ENCODE measurements around the gene SLC1A1.
"Not testable (repeated sequence)": the region's sequence is repeated elsewhere in the genome, so short reads cannot be mapped to it uniquely, and the experiment has no call there.

Gene SLC1A1

DNA sequence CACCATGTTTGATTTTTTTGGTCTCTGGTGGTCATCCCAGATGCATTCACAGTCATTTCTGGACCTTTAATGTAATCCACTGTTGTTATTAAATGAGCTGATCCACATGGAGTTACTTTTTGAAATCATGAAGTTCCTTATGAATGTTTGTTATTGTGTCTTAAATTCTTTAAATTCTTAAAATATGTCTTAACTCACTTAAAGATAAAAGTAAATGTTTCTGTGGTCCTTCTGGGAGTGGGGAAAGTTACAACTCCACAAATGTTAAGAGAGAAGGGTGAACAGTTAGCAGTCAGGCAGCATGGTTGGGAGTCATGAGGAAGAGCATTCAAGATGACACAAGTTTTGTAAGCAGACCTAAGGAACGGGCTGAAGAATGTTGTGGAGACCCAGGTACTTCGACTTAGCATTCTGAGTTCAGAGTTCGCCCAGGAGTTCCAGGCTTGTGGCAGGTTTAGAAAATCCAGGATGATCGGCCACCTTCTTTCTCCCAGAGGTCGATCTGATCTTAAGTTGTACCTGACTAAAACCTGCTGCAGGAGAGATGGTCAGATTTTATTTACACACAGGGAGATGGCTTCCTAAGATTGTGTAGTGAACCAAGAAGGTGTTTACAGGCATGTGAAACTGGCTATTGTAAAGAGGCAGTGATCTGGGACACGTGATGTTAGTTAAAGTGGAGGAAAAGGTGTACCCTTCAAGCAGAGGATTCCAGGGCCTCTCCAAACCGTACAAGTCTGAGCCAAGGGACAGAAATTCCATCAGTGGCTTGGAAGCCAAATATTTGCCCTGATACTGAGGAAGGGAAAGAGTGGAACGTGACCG, 17.2 kb downstream of the SLC1A1 start:
- no peak for DNase-seq

DNA sequence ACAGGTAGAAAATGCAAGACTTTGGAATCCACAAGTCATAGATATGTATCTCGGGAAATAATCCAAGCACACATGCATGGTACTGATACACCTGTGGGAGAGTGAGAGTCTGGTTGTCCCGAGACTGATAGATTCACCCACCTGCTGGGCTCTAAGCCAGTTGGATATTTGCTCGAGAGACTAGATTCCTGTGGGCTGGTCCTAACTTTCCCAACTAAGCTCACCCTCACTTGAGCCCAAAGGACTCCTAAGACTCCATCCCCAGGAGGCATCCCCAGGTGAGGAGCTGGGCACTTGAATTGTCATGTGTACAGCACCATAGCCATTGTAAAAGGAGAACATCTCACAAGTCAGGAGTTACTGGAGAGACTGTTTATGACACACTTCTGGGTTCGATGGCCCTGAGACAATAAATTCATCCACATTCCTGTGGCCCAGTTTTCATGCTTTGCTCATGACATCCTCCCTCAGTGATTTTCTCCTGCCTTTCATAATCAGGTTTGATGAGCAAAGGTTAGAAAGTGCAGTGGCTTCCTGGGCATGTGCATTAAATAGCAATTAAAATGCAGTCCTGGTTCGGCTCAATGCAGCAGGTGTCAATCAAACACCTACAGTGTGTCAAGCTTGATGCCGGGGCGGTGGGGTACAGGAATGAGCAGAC, 18.1 kb downstream of the SLC1A1 start:
- no peak for DNase-seq

DNA sequence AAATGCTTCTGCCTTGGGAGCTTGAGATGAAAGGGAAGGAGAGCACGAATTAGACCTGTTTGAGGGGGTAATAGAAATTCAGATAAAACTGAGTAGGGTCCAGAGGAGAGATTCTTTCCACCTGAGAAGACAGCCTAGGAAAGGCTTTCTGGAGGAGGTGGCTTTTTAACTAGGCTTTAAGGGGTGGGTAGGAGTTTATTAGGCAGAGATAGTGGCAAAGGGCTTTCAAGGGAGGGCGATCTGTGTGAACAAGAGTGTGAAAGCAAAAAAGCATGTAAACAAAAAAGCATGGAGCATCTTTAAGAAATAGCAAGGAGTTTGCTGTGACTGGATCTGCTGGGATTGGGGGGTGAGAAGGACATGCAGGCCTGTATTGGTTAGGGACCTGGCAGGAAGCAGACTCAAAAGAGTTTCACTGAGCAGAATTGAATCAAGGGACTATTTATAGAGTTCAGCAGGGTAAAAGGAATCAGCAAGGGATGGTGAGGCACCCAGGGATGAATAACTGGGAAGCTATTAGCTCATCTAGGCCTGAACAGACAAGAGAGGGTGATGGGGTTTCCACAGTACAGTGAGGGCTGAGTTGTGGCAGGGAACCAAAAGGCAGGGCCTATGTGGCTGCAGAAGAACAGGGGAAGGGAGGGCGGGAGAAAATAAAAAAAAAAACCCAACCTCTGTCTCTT, 18.8 kb downstream of the SLC1A1 start:
- no peak for DNase-seq

DNA sequence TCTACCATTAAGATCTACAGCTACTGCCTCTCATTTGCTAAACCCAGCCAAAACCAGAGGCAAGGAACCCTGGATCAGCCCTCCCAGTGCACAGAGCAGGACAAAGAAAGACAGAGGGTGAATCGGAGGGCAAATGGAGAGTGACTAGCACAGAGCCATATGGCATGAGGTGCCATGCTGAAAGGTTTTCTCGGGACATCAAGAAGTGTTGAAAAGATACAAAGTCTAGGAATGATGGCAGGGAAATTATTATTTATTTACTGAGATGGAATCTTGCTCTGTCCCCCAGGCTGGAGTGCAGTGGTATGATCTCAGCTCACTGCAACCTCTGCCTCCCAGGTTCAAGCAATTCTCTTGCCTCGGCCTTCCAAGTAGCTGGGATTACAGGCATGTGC, 19.3 kb downstream of the SLC1A1 start:
- DNase-seq = no peak

DNA sequence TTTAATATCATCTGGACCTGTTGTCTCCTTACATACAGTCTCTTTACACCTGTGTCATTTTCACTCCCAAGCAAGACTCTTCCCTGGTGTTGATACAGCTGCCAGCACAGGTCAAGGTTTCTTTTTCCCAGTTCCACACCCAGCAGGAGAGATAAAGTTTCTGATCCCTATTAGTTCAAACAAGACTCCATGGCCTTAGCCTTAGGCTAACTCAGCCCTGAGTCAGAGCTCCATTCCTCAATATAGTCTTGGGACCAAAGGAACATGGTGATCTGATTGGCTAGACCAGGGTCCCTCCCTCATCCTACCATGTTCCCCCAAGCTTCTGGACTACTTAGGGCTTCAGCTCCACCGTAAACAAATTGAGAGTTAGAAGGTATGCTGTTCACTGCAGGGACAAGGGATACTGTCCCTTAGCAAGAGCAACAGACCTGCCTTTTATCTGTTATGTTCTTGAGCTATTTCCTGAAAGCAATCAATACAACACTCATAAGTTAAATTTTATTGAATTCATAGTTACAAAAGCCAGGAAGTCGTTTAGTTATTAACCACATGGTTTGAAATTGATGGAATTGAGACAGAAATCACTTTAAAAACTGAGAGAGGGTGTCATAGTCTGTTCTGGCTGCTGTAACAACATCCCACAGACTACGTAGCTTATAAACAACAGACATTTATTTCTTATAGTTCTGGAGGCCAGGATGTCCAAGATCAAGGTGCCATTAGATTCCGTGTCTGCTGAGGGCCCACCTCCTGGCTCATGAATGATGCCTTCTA, 20.5 kb downstream of the SLC1A1 start:
- DNase-seq = no peak

DNA sequence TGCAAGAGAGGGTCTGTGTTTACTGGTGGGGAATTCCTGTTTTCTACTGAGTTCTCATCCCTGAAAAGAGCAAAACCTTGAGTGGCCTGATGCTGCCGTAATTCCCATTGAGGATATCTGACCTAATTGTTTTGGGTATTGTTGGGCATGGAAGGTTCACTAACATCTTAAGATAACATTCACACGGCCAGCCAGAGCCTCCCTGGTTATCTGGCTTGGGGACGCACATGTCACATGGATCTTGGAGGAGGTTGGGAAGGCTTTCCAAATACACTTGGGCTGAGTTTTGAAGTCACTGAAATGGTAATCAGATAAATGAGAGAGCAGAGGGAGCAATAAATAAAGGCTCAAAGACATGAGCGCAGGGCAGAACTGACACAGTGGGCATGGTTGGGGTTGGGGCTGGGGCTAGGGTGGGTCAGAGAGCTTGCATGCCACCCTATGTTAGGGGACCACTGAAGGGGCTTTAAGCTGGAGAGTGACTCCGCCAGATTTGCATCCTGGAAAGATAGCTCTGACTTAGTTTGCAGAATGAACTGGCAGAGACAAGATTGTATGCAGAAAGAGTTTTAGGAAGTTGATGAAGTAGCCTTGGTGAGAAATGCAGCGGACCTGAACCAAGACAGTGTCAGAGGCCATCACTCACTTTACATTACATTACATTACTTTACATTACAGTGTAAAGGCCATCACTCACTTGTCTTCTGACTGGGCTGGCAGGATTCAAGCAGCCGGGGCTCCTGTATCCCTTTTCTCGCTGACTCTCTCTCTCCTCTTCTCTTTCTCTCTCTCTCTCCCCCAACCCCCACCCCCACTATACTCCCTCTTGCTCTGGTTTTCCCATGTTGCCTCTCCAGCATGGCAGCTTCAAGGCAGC, 24.2 kb downstream of the SLC1A1 start:
- DNase-seq = no peak

DNA sequence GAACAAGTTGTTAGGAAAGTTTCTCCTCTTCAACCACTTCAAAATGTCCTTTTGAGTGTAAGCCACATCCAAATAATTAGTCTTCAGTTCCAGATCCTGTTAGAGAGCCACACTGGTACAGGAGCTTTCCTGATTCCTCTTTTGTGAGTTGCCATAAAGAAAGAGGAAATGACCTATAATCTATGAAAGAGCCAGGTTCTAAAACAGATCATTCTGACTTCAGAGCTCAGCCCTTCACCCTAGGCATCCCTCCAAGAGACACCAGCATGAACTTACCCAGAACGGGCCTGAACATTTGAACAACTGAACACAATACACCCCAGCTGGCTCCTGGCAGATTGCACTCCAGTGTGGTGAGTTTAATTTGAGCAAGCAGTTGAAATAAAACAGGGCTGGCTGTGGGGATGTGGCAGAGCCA, 25.7 kb downstream of the SLC1A1 start:
- DNase-seq = no peak

DNA sequence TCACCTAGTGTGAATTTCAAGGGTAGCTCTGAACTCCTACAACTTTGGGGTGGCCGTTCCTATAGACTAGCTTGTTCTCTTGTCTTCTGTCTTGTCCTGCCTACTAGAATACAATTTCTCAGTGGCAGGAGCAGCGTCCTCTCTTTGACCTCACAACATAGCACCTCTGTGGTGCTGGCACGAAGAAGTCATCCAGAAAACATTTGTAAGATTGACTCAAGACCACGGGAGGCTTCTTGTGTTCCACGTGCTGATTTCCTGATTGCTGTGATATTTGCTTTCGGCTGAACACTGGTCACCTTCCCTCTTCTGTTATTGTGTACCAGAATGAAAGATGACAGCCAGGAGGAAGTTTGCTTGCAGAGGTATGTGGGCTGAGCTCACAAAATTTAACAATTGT, 27.0 kb downstream of the SLC1A1 start:
- no peak for DNase-seq

DNA sequence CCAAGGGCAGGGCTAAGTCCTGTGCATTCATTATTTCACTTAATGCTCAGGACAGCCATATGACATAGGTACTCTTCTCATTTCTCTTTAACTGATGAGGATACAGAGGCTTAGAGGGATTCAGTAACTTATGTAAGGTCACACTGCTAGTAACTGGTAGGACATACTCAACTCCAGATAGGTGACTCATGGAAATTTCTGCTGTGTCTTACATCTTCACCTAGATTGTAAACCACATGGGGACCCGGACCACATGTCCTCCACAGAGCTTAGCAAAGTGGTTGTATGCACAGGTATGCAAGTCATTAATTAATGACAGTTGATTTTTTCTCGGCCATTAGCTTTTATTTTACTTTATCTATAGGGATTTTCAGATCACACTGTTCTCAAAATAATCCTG, 29.3 kb downstream of the SLC1A1 start:
- no peak for DNase-seq

DNA sequence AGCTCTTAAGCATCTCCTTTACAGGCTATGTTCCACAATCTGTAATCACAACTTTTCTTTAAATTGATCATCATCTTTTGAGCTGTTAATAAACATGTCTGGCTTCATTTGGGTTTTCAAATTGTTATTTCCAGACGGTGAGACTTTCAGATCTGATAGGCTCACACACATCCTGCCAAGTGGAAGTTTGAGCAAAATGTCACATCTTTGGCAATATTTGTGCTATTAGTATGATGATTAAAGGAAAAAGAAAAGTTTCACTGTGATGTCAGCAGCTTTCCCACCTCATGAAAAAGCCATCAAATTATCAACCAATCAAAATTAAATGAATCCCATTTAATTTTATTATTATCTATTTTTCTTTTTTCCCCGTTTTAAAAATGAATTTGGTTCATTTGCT, 29.8 kb downstream of the SLC1A1 start:
- no peak for DNase-seq

DNA sequence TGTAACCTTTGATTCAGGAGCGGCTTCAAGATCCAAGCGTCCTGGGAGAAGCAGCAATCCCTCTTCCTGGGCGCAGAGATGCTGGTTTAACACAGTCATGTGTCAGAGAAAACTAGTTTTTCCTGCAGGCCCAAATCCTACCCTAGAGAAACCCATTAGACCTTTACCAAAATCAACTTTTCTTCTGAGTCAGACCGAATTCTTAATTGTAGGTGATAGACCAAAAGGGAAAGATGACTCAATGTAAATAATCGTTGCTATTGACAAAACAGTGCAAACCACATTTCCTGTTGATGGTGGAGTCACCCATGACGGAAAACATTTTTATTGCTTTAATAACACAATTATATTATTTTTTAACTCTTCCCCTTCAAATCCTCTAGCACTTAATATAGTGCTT, 40.1 kb downstream of the SLC1A1 start:
- DNase-seq = no peak

DNA sequence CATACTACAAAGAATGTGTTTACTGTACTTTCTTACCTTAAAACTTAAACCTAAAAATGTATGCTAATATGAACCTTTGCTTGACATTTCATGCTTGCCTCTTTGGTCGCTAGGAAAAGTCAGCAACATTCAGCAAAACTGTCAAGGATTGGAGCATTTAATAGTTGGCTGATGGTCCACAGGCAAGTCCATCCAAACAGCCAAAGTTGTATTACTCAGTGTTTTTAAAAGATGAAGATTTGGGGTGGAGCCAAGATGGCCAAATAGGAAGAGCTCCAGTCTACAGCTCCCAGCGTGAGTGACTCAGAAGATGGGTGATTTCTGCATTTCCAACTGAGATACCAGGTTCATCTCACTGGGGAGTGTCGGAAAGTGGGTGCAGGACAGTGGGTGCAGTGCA, 40.6 kb downstream of the SLC1A1 start:
- DNase-seq = not testable (repeated sequence)

DNA sequence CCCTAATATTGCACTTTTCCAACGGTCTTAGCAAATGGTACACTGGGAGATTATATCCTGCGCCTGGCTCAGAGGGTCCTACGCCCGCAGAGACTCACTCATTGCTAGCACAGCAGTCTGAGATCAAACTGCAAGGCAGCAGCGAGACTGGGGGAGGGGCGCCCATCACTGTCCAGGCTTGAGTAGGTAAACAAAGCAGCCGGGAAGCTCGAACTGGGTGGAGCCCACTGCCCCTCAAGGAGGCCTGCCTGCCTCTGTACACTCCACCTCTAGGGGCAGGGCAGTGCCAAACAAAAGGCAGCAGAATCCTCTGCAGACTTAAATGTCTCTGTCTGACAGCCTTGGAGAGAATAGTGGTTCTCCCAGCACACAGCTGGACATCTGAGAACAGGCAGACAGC, 41.1 kb downstream of the SLC1A1 start:
- DNase-seq = not testable (repeated sequence)

DNA sequence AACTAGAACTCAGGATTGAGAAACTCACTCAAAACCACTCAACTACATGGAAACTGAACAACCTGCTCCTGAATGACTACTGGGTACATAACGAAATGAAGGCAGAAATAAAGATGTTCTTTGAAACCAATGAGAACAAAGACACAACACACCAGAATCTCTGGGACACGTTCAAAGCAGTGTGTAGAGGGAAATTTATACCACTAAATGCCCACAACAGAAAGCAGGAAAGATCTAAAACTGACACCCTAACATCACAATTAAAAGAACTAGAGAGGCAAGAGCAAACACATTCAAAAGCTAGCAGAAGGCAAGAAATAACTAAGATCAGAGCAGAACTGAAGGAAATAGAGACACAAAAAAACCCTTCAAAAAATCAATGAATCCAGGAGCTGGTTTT, 43.6 kb downstream of the SLC1A1 start:
- not testable (repeated sequence) for DNase-seq

DNA sequence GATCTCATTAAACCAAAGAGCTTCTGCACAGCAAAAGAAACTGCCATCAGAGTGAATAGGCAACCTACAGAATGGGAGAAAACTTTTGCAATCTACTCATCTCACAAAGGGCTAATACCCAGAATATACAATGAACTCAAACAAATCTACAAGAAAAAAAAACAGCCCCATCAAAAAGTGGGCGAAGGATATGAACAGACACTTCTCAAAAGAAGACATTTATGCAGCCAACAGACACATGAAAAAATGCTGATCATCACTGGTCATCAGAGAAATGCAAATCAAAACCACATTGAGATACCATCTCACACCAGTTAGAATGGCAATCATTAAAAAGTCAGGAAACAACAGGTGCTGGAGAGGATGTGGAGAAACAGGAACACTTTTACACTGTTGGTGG, 45.9 kb downstream of the SLC1A1 start:
- DNase-seq = not testable (repeated sequence)

DNA sequence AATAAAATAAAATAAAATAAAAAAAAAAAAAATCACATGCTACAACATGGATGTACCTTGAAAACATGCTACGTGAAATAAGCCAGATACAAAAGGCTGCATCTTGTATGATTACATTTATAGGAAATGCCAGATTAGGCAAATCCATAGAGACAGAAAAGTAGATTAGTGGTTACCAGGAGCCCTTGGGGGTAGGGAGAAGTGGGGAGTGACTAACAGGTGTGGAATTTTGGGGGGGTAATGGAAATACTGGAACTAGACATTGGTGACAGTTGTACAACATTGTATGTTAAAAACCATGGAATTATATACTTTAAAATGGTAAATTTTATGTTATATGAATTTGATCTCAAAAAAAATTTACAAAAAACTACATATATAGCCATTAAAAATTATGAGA, 47.3 kb downstream of the SLC1A1 start:
- DNase-seq = no peak

DNA sequence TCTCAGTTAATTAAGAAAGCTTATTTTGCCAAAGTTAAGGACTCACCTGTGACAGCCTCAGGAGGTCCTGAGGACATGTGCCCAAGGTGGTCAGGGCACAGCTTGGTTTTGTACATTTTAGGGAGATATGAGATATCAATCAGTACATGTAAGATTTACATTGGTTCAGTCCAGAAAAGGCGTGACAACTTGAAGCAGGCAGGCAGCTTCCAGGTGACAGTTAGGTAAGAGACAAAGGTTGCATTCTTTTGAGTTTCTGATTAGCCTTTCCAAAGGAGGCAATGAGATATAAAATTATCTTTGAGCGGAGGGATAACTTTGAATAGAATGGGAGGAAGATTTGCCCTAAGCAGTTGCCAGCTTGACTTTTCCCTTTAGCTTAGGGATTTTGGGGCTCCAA, 47.8 kb downstream of the SLC1A1 start:
- DNase-seq = no peak

DNA sequence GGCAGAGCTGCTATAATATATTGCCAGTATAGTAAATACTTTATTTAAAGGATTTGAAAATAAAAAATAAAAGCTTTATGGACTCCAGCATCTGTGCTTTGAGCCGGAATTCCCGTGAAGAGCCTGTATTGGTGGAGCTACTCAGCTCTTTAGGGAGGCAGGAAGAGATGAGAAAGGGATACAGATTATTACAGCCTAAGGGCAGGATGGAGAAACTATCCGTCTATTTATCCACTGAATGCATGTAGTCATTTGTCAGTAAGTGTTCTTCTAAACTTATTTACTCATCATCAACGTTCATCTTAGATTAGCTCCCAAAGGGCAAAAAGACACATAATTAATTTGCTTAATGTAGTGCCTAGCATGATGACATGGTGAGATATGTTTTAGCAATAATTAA, 48.4 kb downstream of the SLC1A1 start:
- no peak for DNase-seq

DNA sequence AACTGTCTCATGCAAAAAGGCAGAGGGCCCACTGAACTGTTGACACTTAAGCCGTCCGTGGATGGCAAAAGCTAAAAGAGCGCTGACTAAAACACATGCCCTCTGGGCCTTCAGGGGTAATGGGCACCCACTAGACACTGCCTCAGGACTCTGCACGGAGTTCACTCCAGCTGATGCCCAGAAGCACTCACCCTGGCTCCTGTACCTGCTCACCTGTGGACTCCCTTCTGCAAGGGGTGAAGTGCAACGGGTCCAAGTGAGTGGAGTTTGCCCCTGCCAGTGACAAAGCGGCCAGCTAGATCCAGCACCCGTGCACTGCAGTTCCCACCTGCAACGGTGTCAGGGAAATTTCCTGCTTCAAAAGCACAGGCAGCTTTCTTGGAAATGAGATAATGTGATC, 50.2 kb downstream of the SLC1A1 start:
- DNase-seq = no peak

DNA sequence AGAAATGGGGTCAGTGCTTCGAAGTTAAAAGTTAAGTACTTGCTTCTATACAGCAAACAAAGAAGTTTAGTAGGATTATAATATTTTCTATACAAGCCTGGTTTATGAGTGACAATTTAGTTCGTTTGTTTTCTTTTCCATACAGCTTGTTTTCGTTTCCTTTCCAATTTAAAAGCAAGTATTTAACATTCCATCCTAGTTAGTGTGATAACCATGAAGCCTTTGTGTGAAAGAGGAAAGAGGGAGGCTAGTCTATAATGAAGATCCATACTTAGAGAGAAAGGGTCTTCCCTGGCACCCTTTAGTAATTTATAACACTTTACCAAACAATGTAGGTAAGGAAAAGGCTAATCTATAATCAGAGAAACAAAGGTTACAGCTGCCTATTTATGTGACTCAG, 51.0 kb downstream of the SLC1A1 start:
- DNase-seq = no peak

DNA sequence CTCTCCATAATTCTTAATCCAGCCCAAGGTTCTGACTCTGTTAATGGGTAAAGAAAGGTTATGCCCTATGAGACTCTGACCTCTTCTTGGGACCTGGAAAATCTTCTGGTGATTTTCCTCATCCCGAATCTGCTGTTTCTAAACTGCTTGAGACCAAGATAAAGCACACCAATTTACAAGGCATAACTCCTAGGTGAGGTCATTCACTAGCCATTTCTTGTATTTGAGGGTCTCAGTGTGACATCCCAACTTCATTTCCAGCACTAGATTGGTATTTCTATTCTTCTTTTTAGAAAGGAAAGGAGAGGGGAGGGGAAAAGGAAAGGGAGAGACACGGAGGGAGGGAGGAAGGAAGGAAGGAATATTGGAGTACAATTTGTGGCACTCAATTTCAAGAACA, 51.6 kb downstream of the SLC1A1 start:
- DNase-seq = no peak

DNA sequence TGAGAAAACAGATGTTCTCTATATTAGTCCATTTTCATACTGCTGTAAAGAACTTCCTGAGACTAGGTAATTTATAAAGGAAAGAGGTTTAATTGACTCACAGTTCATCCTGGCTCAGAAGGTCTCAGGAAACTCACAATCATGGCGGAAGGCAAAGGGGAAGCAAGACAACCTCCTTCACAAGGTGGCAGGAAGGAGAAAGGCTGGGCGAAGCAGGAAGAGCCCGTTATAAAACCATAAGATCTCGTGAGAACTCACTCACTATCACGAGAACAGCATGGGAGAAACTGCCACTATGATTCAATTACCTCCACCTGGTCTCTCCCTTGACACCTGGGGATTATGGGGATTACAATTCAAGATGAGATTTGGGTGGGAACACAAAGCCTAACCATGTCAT, 54.4 kb downstream of the SLC1A1 start:
- not testable (repeated sequence) for DNase-seq
